MM.1S (cell line): Measurements from ENCODE around the gene MRC1.

Source experiments
- EZH2 ChIP-seq: fragments of 300-600 bp; sonication (generic); optimal IDR thresholded peaks from 2 replicates; pipeline ENCODE3; 2017; ENCODE audit warnings: low read depth, mild to moderate bottlenecking, antibody characterized with exemption, low read length, mixed read lengths
- EZH2phosphoT487 ChIP-seq: fragments of 300-600 bp; sonication (generic); IDR thresholded peaks from 2 replicates; pipeline ENCODE4 v1.6.1; 2018; ENCODE audit warnings: antibody characterized with exemption, low read length
- TF ChIP-seq, protein P1 (sequence below): fragments of 300-600 bp; sonication (generic); IDR thresholded peaks from 2 replicates; pipeline ENCODE4 v1.5.1; 2016; ENCODE audit warnings: antibody characterized with exemption, low read length, mixed read lengths

DNA sequence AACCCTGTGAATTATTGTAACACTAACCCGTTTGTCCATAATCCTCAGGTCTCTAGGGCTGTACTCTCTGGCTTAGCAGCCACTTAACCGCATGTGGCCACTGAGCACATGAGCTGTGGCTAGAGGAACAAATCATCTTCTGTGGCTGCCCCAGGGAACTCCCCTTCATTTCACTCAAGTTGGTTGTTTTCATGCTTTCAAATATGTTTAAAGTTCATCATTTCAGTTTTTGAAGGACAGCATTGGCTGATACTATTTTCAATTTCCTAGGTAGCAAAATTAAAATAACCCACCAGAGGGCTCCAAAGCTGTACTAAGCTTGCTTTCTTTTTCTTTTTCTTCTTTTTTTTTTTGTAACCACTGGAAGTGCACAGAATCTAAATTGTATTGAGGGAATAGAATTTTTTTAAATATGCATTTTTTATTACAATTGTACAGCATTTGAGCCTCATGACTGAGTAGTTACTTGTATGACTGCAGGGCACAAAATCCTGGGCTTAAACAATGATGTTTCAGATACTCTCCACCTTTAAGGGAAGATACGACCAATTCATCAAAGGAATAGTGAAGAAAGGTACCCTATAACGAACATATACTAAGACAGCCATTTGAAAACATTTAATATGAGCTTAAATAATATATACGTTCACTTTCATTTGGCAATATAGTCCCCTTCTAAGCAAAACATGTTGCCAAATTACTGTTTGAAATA is 38.6 kb downstream of the MRC1 start:
- TF ChIP-seq, protein P1, sequence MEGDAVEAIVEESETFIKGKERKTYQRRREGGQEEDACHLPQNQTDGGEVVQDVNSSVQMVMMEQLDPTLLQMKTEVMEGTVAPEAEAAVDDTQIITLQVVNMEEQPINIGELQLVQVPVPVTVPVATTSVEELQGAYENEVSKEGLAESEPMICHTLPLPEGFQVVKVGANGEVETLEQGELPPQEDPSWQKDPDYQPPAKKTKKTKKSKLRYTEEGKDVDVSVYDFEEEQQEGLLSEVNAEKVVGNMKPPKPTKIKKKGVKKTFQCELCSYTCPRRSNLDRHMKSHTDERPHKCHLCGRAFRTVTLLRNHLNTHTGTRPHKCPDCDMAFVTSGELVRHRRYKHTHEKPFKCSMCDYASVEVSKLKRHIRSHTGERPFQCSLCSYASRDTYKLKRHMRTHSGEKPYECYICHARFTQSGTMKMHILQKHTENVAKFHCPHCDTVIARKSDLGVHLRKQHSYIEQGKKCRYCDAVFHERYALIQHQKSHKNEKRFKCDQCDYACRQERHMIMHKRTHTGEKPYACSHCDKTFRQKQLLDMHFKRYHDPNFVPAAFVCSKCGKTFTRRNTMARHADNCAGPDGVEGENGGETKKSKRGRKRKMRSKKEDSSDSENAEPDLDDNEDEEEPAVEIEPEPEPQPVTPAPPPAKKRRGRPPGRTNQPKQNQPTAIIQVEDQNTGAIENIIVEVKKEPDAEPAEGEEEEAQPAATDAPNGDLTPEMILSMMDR = peak; percentile 52
- TF ChIP-seq EZH2phosphoT487 (no peak), EZH2 (no peak)
